Calu3 (cell line): ENCODE measurements around the gene RAB3GAP2. TPM values are rescaled to one million over a fixed set of nuclear protein-coding genes. Genes with fewer than 3 reads are reported as not detected.

Source experiments
- BruUV-seq: library from RNA; stranded (reverse); fragments of 400-500 nt; replicated peaks from 2 replicates; lab custom pipeline; 2021; lab: Mats Ljungman, UMichigan
- CTCF ChIA-PET: fragments of 300-600 bp; sonication (Branson Sonifier 250); formaldehyde crosslinking; loops from one replicate; lab custom pipeline; 2022; ENCODE audit warnings: antibody characterized with exemption; lab: Charles Lee
- DNase-seq: peaks from one replicate; pipeline ENCODE4 v3.0.0; 2022
- H3K27ac Mint-ChIP-seq: one replicate; pipeline ENCODE4 v1.8.0; 2022; ENCODE audit warnings: mixed read lengths; ENCODE audit not compliant: unreplicated experiment
- H3K27me3 Mint-ChIP-seq: one replicate; pipeline ENCODE4 v1.8.0; 2022; ENCODE audit warnings: mixed read lengths; ENCODE audit not compliant: unreplicated experiment
- H3K36me3 Mint-ChIP-seq: one replicate; pipeline ENCODE4 v1.8.0; 2022; ENCODE audit warnings: mild to moderate bottlenecking, moderate library complexity, mixed read lengths; ENCODE audit not compliant: insufficient read depth, unreplicated experiment
- H3K4me1 Mint-ChIP-seq: one replicate; pipeline ENCODE4 v1.8.0; 2022; ENCODE audit warnings: mild to moderate bottlenecking, low read depth, mixed read lengths; ENCODE audit not compliant: unreplicated experiment
- H3K4me3 Mint-ChIP-seq: one replicate; pipeline ENCODE4 v1.8.0; 2022; ENCODE audit warnings: mild to moderate bottlenecking, low read depth, moderate library complexity, mixed read lengths; ENCODE audit not compliant: unreplicated experiment
- H3K9me3 Mint-ChIP-seq: one replicate; pipeline ENCODE4 v1.8.0; 2022; ENCODE audit warnings: low read depth, mixed read lengths; ENCODE audit not compliant: unreplicated experiment
- intact Hi-C: fragments of 100-400 bp; cut with micrococcal nuclease; formaldehyde crosslinking; loops from one replicate; pipeline ENCODE4 v1.10.0; 2022; ENCODE audit not compliant: unreplicated experiment
- total RNA-seq: library from RNA; stranded (reverse); gene quantifications from 2 replicates; pipeline ENCODE4 v1.2.3, GENCODE V29; 2022
- TF ChIP-seq, protein P1 (sequence below): fragments of 200-600 bp; IDR thresholded peaks from one replicate; pipeline ENCODE4 v1.8.0; 2022; ENCODE audit warnings: antibody characterized with exemption; ENCODE audit not compliant: unreplicated experiment

RAB3GAP2 gene
- total RNA-seq, 1 experiment from 2014 or later, result 48.0 TPM

- peaks cover 8% of the 10 kb centered on the region for H3K36me3 Mint-ChIP-seq
- no peak for DNase-seq
- H3K27ac Mint-ChIP-seq, result no peak overlapping the region
- intact Hi-C loops, result loop anchor here (10.0 kb wide), 1 partner anchor 585 kb away; no protein-coding TSS in a partner anchor
- BruUV-seq, result no TSS peak
- H3K27me3 Mint-ChIP-seq, result no peaks in the 10 kb centered on the region
- CTCF ChIA-PET, result interaction anchor here (0.6 to 1.4 kb wide), 9 partner anchors 8 to 612 kb away, joined by 3 to 9 read pairs (median 3); partner anchors contain the start of genes BPNT1, MTARC2 and RAB3GAP2
- TF ChIP-seq, protein P1, sequence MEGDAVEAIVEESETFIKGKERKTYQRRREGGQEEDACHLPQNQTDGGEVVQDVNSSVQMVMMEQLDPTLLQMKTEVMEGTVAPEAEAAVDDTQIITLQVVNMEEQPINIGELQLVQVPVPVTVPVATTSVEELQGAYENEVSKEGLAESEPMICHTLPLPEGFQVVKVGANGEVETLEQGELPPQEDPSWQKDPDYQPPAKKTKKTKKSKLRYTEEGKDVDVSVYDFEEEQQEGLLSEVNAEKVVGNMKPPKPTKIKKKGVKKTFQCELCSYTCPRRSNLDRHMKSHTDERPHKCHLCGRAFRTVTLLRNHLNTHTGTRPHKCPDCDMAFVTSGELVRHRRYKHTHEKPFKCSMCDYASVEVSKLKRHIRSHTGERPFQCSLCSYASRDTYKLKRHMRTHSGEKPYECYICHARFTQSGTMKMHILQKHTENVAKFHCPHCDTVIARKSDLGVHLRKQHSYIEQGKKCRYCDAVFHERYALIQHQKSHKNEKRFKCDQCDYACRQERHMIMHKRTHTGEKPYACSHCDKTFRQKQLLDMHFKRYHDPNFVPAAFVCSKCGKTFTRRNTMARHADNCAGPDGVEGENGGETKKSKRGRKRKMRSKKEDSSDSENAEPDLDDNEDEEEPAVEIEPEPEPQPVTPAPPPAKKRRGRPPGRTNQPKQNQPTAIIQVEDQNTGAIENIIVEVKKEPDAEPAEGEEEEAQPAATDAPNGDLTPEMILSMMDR, result peak; percentile 12
- H3K9me3 Mint-ChIP-seq, result no peaks in the 10 kb centered on the region
- no peak overlapping the region for H3K4me3 Mint-ChIP-seq
- no peaks in the 10 kb centered on the region for H3K4me1 Mint-ChIP-seq
These were observed 82.4 kb downstream of the RAB3GAP2 start for GRCh38 chr1:220189750-220190347.

- no peak overlapping the region for H3K27ac Mint-ChIP-seq
- H3K9me3 Mint-ChIP-seq, result no peaks in the 10 kb centered on the region
- intact Hi-C loops, result loop anchor here (10.0 kb wide), 1 partner anchor 586 kb away; no protein-coding TSS in a partner anchor
- no peaks in the 10 kb centered on the region for H3K4me1 Mint-ChIP-seq
- H3K27me3 Mint-ChIP-seq, result no peaks in the 10 kb centered on the region
- BruUV-seq, result no TSS peak
- no peak for DNase-seq
- H3K4me3 Mint-ChIP-seq, result no peak overlapping the region
- CTCF ChIA-PET, result no interaction called here
- peaks cover 8% of the 10 kb centered on the region for H3K36me3 Mint-ChIP-seq
- TF ChIP-seq, protein P1, result no peak
These were observed 83.7 kb downstream of the RAB3GAP2 start for GRCh38 chr1:220188538-220188937.

DNA sequence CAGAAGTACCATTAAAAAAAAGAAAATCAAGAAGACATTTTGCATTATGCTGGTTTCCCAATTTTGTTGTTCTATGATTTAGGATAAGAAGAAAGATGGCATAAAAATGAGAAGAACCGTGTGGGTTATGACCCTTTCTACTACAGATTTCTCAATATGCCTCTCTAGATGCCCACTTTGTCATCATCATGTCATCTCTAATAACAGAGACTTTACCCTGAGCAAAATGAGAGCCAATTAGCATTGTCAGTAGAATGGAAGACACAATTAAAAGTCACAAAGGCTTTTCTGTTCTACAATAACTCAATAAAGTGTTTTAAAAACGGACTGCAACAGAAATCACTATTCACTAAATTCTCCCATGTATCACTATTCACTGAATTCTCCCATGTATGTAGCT is 85.5 kb downstream of the RAB3GAP2 start:
- H3K27ac Mint-ChIP-seq, result no peak overlapping the region
- H3K27me3 Mint-ChIP-seq, result no peaks in the 10 kb centered on the region
- CTCF ChIA-PET, result interaction anchor here (0.9 kb wide), 1 partner anchor 10 kb away, joined by 3 read pairs; no protein-coding TSS in a partner anchor
- H3K4me1 Mint-ChIP-seq, result no peaks in the 10 kb centered on the region
- no peak for DNase-seq
- TF ChIP-seq, protein P1, result no peak
- no peaks in the 10 kb centered on the region for H3K9me3 Mint-ChIP-seq
- BruUV-seq, result no TSS peak
- intact Hi-C loops, result loop anchor here (10.0 kb wide), 1 partner anchor 588 kb away; no protein-coding TSS in a partner anchor
- H3K36me3 Mint-ChIP-seq, result peaks cover 5% of the 10 kb centered on the region
- no peak overlapping the region for H3K4me3 Mint-ChIP-seq

DNA sequence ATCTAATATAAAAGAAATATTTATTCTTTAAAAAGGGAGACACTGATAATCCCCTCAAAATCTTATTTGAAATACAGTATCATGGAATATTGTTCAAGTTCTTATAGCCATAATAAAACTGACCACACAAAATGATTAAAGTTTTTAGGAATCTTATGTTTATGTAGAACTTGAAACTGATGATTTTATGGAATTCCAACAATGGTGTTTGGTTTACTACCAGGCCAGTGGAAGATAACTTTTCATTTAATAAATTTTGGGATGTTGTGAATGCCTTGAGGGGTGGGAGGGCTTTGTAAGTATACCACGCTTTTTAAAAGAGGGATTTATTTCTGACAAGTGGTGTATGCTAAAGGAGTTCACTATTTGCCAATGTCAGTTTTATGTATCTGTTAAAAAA is 87.7 kb downstream of the RAB3GAP2 start:
- H3K4me1 Mint-ChIP-seq, result no peaks in the 10 kb centered on the region
- CTCF ChIA-PET, result no interaction called here
- DNase-seq, result no peak
- H3K9me3 Mint-ChIP-seq, result no peaks in the 10 kb centered on the region
- no peaks in the 10 kb centered on the region for H3K36me3 Mint-ChIP-seq
- intact Hi-C loops, result loop anchor here (10.0 kb wide), 1 partner anchor 590 kb away; no protein-coding TSS in a partner anchor
- no peak overlapping the region for H3K4me3 Mint-ChIP-seq
- BruUV-seq, result no TSS peak
- H3K27ac Mint-ChIP-seq, result no peak overlapping the region
- TF ChIP-seq, protein P1, result no peak
- H3K27me3 Mint-ChIP-seq, result no peaks in the 10 kb centered on the region
